ENCODE results near the gene PTCHD1.

DNA sequence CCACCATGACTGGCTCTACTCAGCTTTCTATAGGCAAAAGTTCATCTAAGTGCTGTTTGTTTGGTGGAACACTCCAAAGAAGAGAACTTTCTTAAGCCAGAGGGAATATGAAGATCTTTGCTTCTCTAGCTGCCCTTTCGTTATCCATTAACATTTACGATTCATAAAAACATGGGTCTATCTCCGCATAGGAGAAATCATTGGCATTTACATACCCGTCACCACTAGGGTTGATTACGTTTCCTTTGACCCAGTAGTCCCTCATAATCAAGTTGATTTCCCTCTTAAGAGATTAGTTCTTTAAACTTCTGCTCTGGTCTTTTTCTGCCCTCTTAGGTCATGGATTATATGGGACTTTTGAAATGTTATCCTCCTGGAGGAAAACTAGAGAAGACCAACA lies 57.5 kb downstream of the PTCHD1 start:
- TF ChIP-seq POLR2A (IDR thresholded peaks at IDR 0.05) = no peak
- TF ChIP-seq, protein P1, sequence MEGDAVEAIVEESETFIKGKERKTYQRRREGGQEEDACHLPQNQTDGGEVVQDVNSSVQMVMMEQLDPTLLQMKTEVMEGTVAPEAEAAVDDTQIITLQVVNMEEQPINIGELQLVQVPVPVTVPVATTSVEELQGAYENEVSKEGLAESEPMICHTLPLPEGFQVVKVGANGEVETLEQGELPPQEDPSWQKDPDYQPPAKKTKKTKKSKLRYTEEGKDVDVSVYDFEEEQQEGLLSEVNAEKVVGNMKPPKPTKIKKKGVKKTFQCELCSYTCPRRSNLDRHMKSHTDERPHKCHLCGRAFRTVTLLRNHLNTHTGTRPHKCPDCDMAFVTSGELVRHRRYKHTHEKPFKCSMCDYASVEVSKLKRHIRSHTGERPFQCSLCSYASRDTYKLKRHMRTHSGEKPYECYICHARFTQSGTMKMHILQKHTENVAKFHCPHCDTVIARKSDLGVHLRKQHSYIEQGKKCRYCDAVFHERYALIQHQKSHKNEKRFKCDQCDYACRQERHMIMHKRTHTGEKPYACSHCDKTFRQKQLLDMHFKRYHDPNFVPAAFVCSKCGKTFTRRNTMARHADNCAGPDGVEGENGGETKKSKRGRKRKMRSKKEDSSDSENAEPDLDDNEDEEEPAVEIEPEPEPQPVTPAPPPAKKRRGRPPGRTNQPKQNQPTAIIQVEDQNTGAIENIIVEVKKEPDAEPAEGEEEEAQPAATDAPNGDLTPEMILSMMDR (IDR thresholded peaks at IDR 0.05) = no peak

Data from esophagus squamous epithelium (tissue), 4 donors.